HG03460 (cell line): Measurements from ENCODE around the gene LMF2.

Source experiments
- ATAC-seq: cut with Tn5 transposase; IDR thresholded peaks from one replicate; pipeline ENCODE4 v1.9.1; 2021; ENCODE audit not compliant: unreplicated experiment

The LMF2 gene

GRCh38 chr22:50504369-50505211 lies 2.9 kb downstream of the LMF2 start:
- ATAC-seq: no peak

DNA sequence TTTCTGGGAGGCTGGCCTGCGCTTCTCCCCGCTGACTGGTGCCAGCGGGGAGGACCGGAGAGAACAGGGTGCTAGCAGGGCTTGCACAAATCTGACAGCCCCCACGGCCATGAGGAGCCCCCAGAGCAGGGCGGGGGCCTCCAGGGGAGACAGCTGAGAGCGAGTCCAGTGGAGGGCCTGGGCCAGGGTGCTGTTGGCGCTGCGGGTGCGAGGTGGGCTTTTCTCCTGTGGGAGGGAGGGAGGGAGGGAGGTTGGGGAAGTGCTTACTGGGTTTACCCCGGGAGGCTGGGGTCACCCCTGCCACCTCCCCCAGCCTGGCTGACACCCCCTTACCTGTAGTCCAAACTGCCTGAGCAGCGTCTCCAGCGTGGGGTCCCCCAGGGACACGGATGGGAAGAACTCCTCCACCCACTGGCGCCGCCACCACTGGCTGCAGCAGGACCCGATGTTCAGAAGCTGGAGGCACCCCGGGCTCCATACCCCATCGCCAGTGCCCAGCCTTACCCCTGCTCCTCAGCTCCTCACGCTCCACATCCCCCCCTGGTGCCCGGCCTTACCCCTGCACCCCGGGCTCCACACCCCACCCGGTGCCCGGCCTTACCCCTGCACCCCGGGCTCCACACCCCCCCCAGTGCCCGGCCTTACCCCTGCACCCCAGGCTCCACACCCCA lies 3.9 kb downstream of the LMF2 start:
- no peak for ATAC-seq

- no peak for ATAC-seq
These were observed 4.7 kb downstream of the LMF2 start for GRCh38 chr22:50502628-50503474.

- ATAC-seq: no peak
These were observed 5.4 kb downstream of the LMF2 start for GRCh38 chr22:50502096-50502495.

DNA sequence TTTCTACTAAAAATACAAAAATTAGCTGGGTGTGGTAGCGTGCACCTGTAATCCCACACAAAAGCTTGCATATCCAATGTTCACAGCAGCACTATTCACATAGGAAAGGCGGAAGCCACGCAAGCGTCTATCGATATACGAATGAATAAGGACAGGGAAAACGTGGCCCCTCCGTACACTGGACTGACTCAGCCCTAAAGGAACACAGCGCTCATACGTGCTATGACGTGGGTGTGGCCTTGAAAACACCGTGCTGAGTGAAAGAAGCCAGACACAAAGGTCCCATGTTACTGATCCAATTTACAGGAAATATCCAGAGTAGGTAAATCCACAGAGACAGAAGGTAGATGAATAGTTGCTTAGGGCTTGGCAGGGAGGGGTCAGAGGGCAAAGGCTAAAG lies 7.0 kb downstream of the LMF2 start:
- no peak for ATAC-seq

DNA sequence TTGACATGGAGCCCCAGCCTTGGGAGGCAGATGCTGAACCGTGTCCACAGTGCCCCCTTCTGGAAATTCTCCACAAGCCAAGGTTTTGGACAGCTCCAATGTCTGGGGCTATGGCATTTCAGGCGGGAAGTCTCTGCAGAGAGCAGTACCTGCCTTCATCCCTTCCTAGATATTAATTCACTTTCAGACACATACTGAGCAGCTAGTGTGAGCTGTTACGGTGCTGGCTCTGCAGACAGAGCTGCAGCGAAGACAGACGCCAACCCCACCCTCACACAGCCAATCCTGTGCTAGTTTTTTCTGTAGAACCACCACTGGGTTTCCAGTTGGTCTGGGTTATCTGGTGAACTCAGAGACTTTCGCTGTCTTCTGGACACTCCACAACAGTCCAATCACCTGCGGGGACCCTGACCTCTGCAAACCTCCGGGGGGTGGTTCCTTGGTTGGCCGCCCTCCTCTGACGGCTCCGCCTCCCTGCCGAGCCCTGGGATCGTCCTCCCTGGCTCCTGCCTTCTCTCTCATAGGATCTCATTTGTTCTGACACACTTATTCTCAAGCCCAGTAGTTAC lies 9.1 kb downstream of the LMF2 start:
- no peak for ATAC-seq

DNA sequence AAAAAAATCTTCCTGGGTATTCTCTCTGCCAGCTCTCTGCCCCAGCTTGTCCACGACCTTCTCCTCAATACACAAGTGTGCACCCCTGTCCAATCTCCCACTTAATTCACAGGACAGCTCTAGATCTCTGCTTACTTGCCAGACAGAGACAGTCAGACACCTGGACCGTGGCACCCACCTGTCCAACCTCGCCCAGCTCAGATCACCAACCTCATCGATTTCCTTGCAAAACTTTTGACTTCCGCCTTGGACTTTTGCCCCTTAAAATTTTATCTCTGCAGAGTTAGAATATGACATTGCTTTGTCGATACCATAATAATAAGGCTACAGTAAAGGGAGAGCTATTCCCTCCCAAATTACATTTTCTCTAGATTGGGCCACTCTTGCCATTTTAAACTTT lies 10.4 kb downstream of the LMF2 start:
- no peak for ATAC-seq

GRCh38 chr22:50490531-50491308 lies 16.8 kb downstream of the LMF2 start:
- ATAC-seq: no peak

GRCh38 chr22:50489363-50490243 lies 17.9 kb downstream of the LMF2 start:
- ATAC-seq: no peak

GRCh38 chr22:50488886-50489285 lies 18.6 kb downstream of the LMF2 start:
- ATAC-seq: no peak

- ATAC-seq: no peak
These were observed 19.4 kb downstream of the LMF2 start for GRCh38 chr22:50488006-50488677.

GRCh38 chr22:50487290-50488005 lies 20.1 kb downstream of the LMF2 start:
- no peak for ATAC-seq

DNA sequence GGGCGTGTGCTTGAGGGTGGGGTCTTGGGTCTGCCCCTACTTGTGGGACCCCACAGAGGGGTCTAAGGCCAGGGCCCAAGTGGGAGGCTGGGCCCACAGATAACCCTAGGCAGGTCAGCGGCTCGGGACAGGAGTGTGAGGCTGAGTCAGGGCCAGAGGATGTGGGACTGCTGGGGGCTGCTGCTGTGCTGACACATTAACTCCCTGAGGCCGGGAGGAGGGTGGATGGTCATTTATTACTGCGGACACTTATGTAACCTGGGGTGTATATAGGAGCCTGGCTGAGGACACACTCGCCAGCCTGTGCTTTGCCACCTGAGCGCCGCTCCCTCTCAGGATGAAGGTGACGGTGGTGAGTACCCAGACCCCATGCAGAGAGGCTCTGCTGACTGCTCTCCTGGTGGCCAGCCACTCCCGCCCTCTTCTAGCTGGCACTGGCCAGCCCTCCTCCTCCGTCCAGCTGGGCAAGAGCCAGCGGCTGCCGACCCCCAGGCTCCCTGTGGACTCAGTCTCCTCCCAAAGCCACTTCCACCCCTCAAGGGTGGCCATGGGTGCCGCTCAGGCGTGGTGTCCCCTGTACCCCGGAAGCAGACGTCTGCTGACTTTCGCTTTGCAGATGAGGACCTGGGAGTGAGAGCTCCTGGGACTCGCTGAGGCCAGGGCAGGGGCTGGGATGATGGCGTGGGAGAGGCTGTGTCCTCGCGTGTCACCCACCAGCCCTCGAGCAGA lies 20.8 kb downstream of the LMF2 start, which contains the start of gene MIOX:
Gene MIOX, plus strand, starts transcription at position 299 of the 729 bp plus-strand sequence. Its CDS starts 39 bp downstream, at position 338.
- ATAC-seq: no peak

DNA sequence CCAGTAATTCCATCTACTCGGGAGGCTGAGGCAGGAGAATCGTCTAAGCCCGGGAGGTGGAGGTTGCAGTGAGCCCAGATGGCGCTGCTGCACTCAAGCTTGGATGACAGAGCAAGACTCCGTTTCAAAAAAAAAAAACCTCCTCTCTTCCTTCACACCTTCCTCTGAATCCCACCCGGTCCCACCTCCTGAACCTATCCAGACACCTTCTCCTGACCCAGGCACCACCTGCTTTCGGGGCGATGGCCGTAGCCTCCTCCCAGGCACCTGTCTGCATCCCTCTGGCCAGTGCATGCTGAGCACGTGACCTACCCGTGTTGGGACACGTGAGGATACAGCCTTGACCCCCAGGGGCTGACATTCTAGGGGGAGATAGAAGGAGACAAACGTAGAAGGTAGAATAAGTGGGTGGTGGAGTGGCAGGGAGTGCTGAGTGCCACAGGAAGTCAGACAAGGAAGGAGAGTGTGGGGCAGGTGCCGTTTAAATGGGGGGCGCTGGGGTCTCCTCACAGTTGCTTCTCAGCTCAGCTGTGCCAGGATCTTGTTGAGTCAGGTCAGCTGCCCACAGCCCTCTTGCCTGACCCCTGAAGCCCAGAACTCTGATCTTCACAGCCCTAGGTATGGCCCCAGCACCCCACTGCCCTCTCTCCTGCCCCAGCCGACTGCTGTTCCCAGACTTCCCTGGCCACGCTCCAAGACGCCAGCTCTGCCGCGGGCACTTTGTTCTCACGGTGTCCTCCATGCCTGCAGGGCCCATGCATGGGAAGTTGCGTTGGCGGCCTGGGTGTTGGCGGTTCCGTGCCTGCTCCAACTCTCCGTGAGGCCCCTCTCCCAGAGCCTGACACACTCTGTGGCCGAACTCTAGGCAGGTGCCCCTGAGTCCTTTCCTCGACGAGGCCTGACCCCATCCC lies 22.0 kb downstream of the LMF2 start:
- ATAC-seq: no peak

DNA sequence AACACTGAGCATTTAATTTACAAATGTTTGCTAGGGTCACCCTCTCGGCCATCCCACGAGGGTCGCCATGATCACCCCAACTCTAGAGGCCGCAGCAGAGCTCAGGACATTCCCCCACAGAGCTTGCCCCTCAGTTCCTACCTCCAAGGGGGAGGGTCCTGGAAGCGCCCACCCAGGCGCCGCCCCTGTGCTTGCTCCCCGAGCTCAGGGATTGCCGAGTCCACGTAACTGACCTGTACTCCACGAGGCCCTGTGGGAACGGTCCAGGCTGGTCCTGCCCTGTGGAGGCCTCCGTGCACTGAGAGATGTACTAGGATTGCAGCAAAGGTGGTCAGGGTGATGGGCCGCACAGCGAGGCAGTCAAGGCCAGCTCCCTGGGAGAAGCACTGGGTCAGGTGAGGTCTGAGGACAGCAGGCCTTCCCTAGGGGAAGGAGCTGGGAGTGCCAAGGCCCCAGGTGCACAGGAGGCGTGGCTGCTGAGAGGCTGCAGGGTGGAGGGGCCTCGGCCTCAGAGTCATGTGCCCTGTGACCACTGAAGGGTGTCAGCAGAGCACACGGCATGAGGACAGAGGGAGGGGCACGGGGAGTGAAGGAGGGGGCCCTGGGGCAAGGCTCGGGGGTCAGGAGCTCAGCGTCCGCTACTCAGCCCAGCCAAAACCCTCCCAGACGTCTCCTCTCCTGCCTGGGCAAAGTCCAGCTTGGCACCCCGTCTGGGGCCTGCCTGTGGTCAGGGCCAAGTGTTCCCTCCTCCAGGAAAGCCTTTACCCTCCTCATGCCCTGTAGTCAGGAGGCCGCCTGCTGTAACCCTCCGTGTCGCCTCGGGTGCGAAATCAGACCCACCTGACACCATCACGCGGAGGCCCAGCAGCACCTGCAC lies 23.3 kb downstream of the LMF2 start:
- ATAC-seq: no peak
